Measurements from ENCODE around the gene DNAJC4. TPM values are rescaled to one million over a fixed set of nuclear protein-coding genes. Genes with fewer than 3 reads are reported as not detected.

Gene DNAJC4
- total and polyA plus RNA-seq, 2 of the 8 experiments (the other 6 are each of a cell fraction or from before 2014, with no cell fraction given) = 14.6 to 31.0 TPM

DNA sequence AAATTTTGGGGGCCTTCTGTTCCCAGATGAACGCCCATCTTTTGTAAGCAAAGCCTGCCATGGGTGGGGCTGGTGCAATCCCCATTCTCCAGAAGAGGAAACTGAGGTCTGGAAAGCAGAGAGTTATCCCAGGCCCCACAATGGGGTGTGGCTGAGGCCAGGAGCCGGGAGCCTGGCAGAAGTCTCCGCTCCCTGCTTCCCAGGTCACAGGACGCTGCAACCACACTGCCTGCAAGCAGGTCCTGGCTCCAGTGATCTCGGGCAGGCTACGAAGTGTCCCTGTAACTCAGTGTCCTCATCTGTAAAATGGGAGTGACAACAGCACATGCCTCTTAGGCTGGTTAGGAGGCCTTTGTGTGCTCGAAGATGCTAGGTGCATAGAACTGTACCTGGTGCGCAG is 22.7 kb downstream of the DNAJC4 start:
- H2AFZ ChIP-seq (ENCODE audit: low read length) = no peak overlapping the region
- peaks cover 8 to 31% (median 17%) of the 10 kb centered on the region in 4 experiments for H3K36me3 ChIP-seq (ENCODE audit: control insufficient read depth in 2 of 4, insufficient read depth in 4 of 4, low read length in 3 of 4)
- H3K79me2 ChIP-seq (ENCODE audit: control insufficient read depth in 1 of 2, insufficient read depth in 2 of 2, low read length in 2 of 2) = peaks cover 0 to 23% of the 10 kb centered on the region in 2 experiments; a peak in 1 of 4 replicates
- H3K18ac ChIP-seq (ENCODE audit: extremely low read depth, low read length) = no peak overlapping the region; the same call in 1 of the 2 replicates
- WGBS, 2 experiments (ENCODE audit: extremely low coverage in 1 of 2, insufficient coverage in 1 of 2, insufficient read length in 1 of 2, insufficient replicate concordance in 2 of 2, low coverage in 1 of 2, low lambda C conversion rate in 2 of 2, missing lambda C conversion rate in 1 of 2) = 86% methylated on average over 8 of the region's 8 CpGs; no CpG with 5 or more reads in 1 of the 2 experiments
- 0 out of 2 replicates have a peak overlapping the region, but pooled peaks have one; percentile 54 for H2AK5ac ChIP-seq (ENCODE audit: low read depth, low read length)
- peak overlapping the region; percentile 73 to 88 for H3K4me2 ChIP-seq (ENCODE audit: insufficient read depth in 1 of 2, low read depth in 2 of 2, low read length in 2 of 2)
- ChIA-PET POLR2A (ENCODE audit: partially characterized antibody) (interaction anchor here (3.9 to 13.1 kb wide), 5 partner anchors 9 to 19 kb away, joined by 36 to 352 read pairs (median 101); partner anchors contain the start of genes DNAJC4, FKBP2, PPP1R14B and VEGFB), CTCF (ENCODE audit: partially characterized antibody) (interaction anchor here (0.8 to 10.0 kb wide), 6 partner anchors 13 to 102 kb away, joined by 3 to 102 read pairs (median 4); no protein-coding TSS in a partner anchor)
- no peak overlapping the region for H2BK5ac ChIP-seq (ENCODE audit: low read depth, low read length)
- no peak overlapping the region for H2BK15ac ChIP-seq (ENCODE audit: low read length)
- H2BK12ac ChIP-seq (ENCODE audit: low read depth, low read length) = peak overlapping the region; percentile 60; the same call in 1 of the 2 replicates
- peak overlapping the region in 3 of 4 experiments; percentile 74 to 86 (median 77); a peak in 6 of 8 replicates for H3K4me3 ChIP-seq (ENCODE audit: extremely low read depth in 1 of 4, insufficient read depth in 2 of 4, low read depth in 3 of 4, low read length in 4 of 4)
- no peak overlapping the region for H4K8ac ChIP-seq (ENCODE audit: extremely low read depth, insufficient read depth, low read length)
- no peak overlapping the region for H2BK120ac ChIP-seq (replicated peaks; ENCODE audit: low read depth, low read length)
- peak overlapping the region in 1 of 4 experiments; percentile 10; a peak in 2 of 7 replicates for H3K9ac ChIP-seq (replicated peaks in 1 of 4; ENCODE audit: extremely low read depth in 1 of 4, low read depth in 3 of 4, low read length in 3 of 4)
- H3K23ac ChIP-seq (ENCODE audit: insufficient read length) = no peak overlapping the region
- H2BK20ac ChIP-seq (ENCODE audit: low read length) = no peak overlapping the region; the same call in 1 of the 2 replicates
- no peak overlapping the region for H3K27ac ChIP-seq (ENCODE audit: low read depth, low read length)
- H4K91ac ChIP-seq (replicated peaks; ENCODE audit: insufficient read length, low read length) = no peak overlapping the region
- H3K23me2 ChIP-seq (ENCODE audit: low read depth, low read length) = peaks cover 10% of the 10 kb centered on the region; the same call in 1 of the 2 replicates
- H3K4me1 ChIP-seq (replicated peaks in 1 of 4; ENCODE audit: control insufficient read depth in 3 of 4, insufficient read depth in 4 of 4, low read length in 3 of 4) = peaks cover 0 to 35% (median 31%) of the 10 kb centered on the region in 4 experiments; a peak in 6 of 7 replicates
- H3K27me3 ChIP-seq (replicated peaks in 1 of 4; ENCODE audit: control insufficient read depth in 3 of 4, extremely low read depth in 1 of 4, insufficient read depth in 3 of 4, low read length in 3 of 4) = no peaks in the 10 kb centered on the region
- H3K4ac ChIP-seq (replicated peaks; ENCODE audit: insufficient read length, low read depth, low read length) = no peak overlapping the region
- H3K79me1 ChIP-seq (ENCODE audit: low read depth, low read length) = peaks cover 2% of the 10 kb centered on the region; the same call in 1 of the 2 replicates
- peaks cover 6 to 19% of the 10 kb centered on the region in 2 experiments for H4K20me1 ChIP-seq (replicated peaks in 1 of 2; ENCODE audit: control insufficient read depth in 1 of 2, insufficient read depth in 2 of 2, low read length in 2 of 2)
- H3K9me3 ChIP-seq (ENCODE audit: insufficient read depth in 2 of 2, low read depth in 1 of 2, low read length in 1 of 2) = no peaks in the 10 kb centered on the region
- H4K5ac ChIP-seq (ENCODE audit: insufficient read length, low read depth, low read length) = no peak overlapping the region
- DNase-seq (ENCODE audit: low read depth in 1 of 2, low spot score in 2 of 2) = no peak
- no peak overlapping the region for H3K14ac ChIP-seq (ENCODE audit: insufficient read length)
- TF ChIP-seq SIX5 (IDR thresholded peaks at IDR 0.05; ENCODE audit: low read depth, low read length) (no peak), KDM1A (IDR thresholded peaks at IDR 0.05; ENCODE audit: borderline replicate concordance, low read length) (peak; percentile 37; the same call in 1 of the 2 replicates)
- no peak overlapping the region for H3K56ac ChIP-seq (replicated peaks; ENCODE audit: insufficient read length, low read depth, low read length)
- FAIRE-seq = no peak

Data from H1 (cell line).